ENCODE data around the gene PHF14.

PHF14 gene

DNA sequence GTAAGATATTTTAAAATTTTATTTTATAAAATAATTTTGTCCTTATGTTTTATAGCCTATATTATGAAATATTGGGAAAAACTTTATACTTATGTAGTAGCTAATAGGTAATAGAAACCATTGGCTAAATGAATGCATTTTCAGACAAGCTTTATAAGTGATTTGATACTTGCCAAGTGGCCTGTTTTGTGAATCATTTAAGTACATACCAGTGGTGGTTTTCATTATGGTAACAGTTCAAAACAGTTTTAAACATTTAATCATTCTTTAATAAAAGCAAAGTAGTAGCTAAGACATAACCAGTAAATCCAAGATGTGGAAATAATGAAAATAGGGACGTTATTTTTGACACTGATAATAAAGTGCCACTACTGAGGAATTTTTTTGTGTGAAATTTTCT, 182.2 kb downstream of the PHF14 start:
- in situ Hi-C loops (cut with MboI; ENCODE audit: low pct_unique_long_range_greater_than_20kb, low sequenced_read_pairs), result no loop called here
- no peak for DNase-seq

DNA sequence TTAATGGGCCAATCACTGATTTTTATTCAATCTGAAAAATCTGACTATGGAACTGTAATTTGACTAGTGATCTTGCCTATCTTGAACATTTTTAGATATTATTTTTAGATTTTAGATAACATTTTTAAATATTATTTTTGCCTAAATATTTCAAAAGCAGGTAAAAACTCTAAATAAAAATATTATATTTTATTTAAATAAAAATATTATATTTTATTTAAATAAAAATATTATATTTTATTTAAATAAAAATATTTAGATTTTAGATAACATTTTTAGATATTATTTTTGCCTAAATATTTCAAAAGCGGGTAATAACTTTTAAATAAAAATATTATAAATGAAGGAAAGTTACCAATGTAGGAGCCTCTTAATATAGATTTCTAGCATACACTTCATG, 187.8 kb downstream of the PHF14 start:
- in situ Hi-C loops (cut with MboI; ENCODE audit: low pct_unique_long_range_greater_than_20kb, low sequenced_read_pairs), result no loop called here
- no peak for DNase-seq

DNA sequence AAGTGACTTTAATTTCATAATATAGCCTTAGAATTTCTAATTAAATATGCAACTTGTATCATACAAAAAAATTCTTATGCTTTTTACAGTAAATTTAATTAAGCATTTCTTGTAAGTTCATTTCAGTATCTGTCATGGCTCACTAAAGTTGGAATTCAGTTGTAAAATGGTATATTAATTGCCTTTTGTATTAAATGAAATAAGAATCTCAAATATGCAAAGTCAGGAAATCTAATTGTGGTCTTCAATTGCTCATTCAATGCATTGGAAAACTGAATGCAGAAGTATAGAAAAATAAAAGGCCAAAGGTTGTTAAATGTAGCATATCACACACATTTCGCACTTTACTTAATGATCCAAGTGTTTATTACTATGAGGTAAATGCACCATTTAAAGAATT, 189.5 kb downstream of the PHF14 start:
- DNase-seq, result no peak
- in situ Hi-C loops (cut with MboI; ENCODE audit: low pct_unique_long_range_greater_than_20kb, low sequenced_read_pairs), result no loop called here

DNA sequence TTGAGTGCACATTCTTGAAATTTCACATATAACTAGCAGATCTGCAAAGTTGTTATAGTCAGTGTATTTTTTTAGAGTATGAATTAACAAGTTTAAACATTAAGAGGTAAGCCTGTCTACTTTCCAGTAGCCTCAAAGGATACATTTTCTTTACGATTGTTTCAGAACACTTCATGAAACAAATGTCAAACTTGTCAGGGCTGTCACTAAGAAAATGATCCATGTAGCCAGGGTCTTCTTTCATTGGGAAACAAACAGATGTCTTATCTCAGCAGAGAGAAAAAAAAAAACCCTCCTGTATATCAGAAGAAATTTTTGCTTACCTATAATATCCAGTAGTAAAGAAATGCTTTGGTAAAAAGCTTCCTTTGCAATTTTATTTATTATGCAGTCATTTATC, 192.4 kb downstream of the PHF14 start:
- in situ Hi-C loops (cut with MboI; ENCODE audit: low pct_unique_long_range_greater_than_20kb, low sequenced_read_pairs), result no loop called here

DNA sequence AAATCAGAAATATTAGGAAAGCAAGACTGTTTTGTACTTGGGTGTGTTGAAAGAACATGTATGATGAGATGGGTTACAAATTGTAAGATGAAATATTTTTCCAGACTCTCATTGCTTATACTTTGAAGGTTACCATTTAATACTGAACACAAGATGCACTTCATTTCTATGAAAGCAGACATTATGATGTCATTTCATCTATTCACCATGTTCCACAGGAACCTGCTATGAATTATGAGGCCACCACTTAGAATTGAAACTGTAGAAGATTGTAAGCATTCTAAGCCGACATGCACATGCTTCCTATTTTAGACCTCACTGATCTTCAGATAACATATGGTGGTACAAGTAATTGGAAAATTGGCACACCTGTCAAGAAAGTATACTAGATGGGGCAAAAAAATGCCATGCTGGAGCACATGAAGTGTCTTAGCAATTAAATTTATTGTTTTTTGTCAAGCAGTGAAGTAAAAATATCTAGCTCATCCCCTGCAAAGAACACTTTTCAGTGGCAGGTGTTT, 195.0 kb downstream of the PHF14 start:
- no peak for DNase-seq
- in situ Hi-C loops (cut with MboI; ENCODE audit: low pct_unique_long_range_greater_than_20kb, low sequenced_read_pairs), result no loop called here

More for the DNA sequence above, 192.4 kb downstream of the PHF14 start:
- no peak for DNase-seq

DNA sequence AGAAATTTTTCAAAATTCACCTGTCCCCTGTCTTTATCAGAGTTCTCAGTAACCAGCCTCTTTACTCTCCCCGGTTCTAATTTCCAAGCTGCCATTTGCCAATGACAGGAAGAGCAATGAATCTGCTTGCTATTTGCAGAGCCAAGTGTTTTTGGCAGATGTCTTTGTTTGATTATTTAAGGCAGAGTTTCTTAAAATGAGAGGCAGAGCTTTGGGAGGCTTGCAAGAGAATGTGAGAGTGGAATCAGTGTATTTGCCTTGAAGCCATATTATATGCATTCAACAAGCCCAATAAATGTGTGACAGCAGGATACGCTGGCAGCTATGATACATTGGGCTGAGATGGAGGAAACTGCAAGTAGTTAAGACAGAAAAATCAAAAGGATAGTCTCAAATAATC, 196.5 kb downstream of the PHF14 start:
- in situ Hi-C loops (cut with MboI; ENCODE audit: low pct_unique_long_range_greater_than_20kb, low sequenced_read_pairs), result no loop called here
- DNase-seq, result no peak

DNA sequence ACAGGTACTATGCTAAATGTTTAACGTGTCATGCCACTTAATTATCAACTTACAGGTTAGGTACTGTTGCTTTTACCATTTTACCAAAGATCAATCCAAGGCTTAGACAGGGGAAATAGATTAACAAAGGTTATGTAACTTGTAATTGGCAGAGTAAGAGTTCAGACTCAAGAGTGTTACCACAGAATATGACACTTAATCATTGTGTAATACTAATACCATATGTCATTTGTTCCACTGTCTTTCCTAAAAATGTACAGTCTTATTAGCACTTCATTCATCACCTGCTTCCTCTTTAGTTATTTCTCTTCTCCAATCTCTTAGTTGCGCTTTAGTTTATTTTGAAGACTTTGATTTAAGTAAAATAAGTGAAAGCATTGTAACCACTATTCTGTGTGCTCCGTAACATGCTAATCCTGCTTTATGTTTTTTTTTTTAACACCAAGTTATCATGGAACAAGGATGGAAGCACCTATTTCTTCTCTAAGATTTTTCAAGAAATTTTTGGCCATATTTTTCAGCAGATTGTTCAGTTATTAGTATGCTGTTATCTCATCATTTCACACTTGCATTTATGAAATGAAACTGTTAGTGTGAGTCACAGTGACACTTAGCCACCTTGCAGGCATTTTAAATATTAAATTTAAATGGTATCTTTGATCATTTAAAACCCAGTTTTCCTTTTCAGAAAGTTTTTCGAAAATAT, 197.3 kb downstream of the PHF14 start:
- in situ Hi-C loops (cut with MboI; ENCODE audit: low pct_unique_long_range_greater_than_20kb, low sequenced_read_pairs), result no loop called here

DNA sequence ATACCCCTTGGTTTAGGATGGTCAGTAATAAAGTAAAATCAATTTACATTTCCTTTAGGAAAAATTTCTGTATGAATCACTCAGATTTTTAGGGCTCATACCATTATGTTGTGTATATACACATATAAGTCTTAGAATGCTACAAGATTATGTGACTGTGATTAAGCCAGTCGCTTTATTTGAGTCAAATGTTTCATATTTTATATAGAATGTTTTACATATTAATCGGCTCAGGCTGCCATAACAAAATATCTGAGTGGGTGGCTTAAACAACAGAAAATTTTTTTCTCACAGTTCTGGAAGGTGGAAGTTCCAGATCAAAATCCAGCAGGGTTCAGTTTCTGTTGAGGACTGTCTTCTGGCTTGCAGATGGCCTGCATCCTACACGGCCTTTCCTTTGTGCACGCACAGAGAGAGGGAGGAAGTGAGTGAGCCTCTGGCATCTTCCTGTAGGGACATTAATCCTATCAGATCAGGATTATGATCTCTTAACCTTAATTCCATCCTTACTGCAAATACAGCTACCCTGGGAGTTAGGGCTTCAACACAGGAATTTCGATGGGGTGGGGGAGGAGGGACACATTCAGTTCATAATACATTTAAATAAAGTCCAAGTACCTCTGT, 198.0 kb downstream of the PHF14 start:
- in situ Hi-C loops (cut with MboI; ENCODE audit: low pct_unique_long_range_greater_than_20kb, low sequenced_read_pairs), result no loop called here
- no peak for DNase-seq

More for the DNA sequence above, 197.3 kb downstream of the PHF14 start:
- DNase-seq, result no peak

DNA sequence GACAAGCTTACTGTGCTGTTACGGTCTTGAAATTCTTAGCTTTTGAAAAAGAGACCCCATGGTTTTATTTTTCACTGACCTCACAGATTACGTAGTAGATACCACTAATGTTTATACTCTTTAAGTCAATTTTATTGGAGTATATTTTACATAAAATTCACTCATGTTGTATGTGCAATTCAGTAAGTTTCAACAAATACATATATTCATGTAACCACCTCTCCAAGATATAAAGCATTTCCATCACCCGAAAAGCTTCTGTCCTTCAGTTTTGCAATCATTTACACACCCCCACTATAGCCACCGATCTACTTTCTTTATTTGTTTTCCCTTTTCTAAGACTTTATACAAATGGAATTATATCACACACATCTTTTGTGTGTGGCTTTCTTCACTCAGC, 199.2 kb downstream of the PHF14 start:
- DNase-seq, result no peak
- in situ Hi-C loops (cut with MboI; ENCODE audit: low pct_unique_long_range_greater_than_20kb, low sequenced_read_pairs), result no loop called here

DNA sequence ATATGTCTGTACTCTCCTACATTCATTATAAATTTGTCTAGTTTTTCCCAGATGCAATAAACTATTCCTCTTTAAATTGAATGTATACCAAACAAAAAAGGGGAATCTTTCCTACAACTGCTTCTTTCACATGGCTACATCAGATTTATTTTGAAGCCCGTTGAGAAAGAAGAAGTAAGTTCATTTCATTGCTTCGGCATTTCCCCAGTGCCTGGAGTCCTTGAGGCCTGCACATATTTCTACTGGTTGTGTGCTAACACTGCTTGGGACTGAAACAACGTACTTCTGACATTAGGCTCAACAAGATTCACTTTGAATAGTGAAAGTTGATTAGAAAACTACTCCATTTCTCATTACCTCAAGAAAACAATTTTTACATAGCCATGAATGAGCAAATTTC, 201.7 kb downstream of the PHF14 start:
- no peak for DNase-seq
- in situ Hi-C loops (cut with MboI; ENCODE audit: low pct_unique_long_range_greater_than_20kb, low sequenced_read_pairs), result no loop called here

DNA sequence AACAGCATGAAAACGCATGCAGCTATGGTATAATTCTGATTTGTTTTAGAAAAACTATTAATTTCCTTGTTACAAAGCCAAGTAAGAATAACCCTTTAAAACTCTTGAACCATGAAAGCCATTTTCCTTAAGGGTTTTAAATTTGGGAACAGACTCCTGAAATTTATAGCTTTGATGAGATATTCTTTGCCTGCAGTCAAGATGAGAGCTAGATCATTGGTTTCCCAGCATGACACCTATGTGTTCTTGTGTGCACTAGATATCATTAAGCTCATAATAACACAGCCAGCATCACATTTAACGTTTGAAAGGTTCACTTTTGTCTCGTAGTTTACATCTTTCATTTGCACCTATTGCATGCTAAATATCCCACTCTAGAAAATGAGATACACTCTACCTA, 202.2 kb downstream of the PHF14 start:
- no peak for DNase-seq
- in situ Hi-C loops (cut with MboI; ENCODE audit: low pct_unique_long_range_greater_than_20kb, low sequenced_read_pairs), result no loop called here

DNA sequence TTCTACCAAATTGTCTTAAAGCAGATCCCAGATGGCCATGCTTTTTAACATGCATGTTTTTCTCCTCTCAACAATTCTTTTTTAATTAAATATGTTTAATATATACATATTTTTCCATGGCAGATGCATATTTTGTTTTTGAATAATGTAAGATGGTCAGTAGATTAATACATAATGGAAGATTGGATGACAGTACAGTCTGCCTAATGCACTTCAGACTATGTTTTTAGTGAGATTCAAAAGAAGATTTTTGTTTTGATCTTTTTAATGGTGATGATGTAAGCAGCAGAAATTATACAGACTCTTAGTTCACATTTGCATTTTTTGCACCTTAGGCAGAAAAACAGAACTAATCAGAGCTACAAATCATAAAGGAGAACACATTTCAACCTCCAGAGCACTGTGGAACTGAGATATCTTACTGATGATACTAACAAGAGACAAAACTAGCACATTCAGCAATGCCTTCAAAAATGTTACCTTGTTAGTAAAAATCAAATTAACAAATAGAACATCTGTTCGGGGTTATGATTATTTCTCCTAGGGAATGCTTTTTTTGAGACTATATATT, 203.4 kb downstream of the PHF14 start:
- DNase-seq, result no peak
- in situ Hi-C loops (cut with MboI; ENCODE audit: low pct_unique_long_range_greater_than_20kb, low sequenced_read_pairs), result no loop called here

DNA sequence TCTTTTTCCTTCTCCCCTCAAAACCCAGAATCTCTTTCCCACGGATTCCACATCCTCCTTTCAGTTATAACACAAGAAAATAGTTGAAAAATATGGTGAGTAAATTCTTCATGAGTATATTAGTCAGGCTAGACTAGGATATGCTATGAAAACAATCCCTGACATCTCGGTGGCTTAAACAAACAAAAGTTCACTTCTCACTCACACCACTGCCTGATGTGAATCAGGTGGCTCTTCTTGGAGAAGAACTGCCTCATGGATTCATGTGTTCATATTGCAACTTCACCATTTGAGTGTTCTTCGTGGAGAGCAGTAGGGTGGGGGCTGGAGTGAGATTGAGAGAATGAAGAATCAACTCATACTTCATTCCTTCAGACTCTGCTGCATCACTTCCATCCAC, 204.1 kb downstream of the PHF14 start:
- DNase-seq, result no peak
- in situ Hi-C loops (cut with MboI; ENCODE audit: low pct_unique_long_range_greater_than_20kb, low sequenced_read_pairs), result no loop called here

DNA sequence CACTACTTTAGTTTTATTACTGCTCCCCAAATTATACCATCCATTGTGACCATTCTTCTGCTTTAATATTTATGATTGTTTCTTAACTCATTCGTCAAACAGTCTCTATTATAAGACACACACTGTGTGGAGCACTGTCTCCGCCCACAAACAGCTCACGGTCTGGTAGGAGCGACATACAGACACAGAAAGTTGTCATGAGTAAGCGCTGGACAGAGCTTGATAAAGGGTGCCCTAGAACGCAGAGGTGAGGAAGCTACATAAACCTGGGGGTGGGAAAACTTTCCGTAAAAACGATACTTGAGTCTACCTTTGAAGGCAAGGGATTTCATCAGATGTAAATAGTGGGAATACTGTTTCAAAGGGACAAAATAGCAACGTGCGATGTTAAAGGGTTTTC, 207.9 kb downstream of the PHF14 start:
- in situ Hi-C loops (cut with MboI; ENCODE audit: low pct_unique_long_range_greater_than_20kb, low sequenced_read_pairs), result no loop called here
- no peak for DNase-seq

DNA sequence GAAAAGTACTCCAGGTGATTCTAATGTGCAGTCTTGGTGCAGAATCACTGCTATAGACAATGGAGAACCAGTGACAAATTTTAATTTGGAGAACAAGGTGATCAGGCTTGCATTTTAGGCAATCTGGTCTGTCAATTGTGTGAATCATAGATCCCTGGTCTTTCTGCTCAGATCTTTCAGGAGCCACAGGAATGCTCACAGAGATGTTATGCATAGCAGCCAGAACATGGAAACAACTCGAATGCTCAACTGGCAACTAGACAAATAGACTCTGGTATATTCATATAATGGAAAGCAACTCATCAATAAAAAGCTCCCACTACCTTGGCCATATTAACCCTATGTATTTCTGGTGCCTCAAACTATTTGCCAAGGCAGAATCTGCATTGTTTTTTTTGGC, 209.1 kb downstream of the PHF14 start:
- DNase-seq, result no peak
- in situ Hi-C loops (cut with MboI; ENCODE audit: low pct_unique_long_range_greater_than_20kb, low sequenced_read_pairs), result no loop called here

DNA sequence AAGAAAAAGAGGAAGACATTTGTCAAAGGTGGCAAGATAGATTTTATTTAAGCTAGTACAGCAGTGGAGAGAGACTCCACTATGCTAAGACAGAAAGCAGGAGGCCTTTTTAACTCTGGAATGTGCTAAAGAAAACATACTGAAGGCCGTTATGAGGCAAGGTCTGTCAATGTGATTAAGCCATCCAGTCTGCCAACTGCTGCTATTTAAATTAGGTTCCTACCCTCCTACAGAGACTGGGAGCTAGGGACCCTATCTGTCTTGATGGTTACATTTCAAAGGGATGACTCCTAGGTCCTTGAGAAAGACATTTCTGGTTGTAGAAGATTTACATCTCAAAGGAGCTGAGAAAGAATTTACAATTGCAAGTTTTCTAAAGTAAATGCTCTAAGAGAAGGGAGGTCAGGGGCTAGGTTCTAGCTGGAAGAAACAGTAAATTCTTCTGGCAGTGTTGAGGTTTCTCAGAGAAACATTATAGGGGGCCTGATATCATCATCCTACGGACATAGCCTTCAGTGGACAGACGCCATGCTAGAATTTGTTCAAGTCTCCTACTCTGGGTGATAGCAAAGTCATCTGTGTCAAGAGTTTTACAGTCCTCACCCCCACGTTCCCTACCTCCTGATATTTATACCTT, 211.6 kb downstream of the PHF14 start:
- in situ Hi-C loops (cut with MboI; ENCODE audit: low pct_unique_long_range_greater_than_20kb, low sequenced_read_pairs), result no loop called here
- DNase-seq, result no peak

DNA sequence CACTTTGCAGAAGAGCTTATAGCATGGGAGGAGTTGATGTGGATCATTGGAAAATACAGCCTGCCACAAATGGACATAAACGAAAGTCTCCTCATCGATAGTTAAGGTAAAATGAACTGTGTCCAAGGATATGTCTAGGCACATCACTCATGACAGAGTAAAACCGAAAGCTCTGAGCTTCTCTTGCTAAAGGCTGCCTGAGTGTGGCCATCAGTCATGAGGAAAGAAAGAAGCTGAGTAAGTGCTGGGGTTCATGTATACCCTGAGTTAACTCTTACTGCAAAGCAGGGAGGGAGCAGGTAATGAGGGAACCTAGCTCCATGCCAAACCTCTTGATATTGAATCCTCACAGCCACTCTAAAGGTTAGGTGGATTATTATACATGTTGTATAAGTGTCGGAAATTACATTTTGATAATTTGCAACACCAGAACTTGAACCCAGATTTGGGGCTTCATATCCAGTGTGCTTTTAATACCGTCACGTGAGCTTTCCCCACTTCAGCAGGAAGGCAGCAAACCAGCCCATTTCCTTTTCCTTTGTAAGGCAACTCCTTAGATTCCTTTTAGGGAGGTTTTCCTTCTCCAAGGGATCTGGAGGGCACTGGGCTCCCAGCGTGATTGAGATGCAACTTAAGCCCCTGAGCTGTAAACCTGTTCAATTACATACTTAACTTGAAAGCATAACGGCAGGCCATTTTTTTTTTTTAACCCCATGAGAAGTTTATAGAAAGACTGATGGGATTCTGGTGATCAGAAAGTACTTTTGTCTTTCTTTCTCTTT, 215.0 kb downstream of the PHF14 start:
- in situ Hi-C loops (cut with MboI; ENCODE audit: low pct_unique_long_range_greater_than_20kb, low sequenced_read_pairs), result no loop called here
- DNase-seq, result no peak

DNA sequence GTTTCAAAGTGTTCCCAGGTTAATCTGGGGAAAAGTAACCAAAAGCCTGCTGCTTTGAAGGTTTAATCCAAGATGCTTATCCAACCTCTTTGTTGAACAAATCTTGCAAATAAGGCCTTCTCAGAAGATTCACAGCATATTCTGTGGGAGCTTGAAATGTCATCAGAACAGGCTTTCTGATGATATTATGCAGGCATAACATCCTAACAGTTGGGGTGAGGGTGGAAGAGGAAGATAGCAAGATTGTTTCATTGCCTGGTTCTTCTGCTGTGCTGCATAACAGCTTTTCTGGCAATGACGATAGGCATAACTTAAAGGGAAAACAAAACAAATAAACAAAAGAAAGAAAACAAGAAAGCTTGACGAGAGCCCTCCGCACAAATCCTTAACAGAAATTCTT, 217.4 kb downstream of the PHF14 start:
- DNase-seq, result no peak
- in situ Hi-C loops (cut with MboI; ENCODE audit: low pct_unique_long_range_greater_than_20kb, low sequenced_read_pairs), result no loop called here

DNA sequence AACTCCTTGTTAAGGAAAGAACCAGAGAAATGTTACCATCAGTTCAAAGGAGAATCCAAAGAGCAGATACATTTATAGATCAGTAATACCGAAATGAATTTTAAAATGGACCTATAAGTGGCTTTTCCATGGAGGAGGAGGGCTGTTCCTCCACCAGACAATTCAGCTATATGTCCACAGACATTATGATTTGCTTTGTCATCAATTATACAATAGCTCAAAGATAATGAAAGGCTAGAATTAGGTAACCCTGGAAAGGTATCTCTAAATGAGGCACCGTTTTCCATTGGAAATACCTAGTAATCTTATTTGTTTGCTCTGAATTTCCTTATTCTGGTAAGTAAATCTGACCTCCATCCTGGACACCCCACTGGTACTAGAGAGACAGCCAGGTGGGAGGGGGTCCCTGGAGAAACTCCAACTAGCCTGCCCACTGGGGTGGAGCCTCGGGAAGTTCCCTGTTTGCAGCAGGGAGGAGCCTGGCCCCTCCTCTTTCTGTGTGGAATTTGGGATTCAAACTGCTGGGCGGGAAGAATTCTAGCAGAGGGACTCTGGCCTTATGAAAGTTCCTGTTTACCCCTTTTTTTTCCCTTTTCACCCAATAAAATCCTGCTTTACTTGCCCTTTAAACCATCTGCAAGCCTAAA, 218.0 kb downstream of the PHF14 start:
- in situ Hi-C loops (cut with MboI; ENCODE audit: low pct_unique_long_range_greater_than_20kb, low sequenced_read_pairs), result no loop called here
- DNase-seq, result no peak
